ENCODE results near the gene WDR75. TPM values are rescaled to one million over a fixed set of nuclear protein-coding genes. Genes with fewer than 3 reads are reported as not detected.

Gene WDR75
- total and polyA plus RNA-seq, 2 donors (not counting 3 experiments of a cell fraction or from before 2014, with no cell fraction given), result 17.4 to 44.8 TPM

DNA sequence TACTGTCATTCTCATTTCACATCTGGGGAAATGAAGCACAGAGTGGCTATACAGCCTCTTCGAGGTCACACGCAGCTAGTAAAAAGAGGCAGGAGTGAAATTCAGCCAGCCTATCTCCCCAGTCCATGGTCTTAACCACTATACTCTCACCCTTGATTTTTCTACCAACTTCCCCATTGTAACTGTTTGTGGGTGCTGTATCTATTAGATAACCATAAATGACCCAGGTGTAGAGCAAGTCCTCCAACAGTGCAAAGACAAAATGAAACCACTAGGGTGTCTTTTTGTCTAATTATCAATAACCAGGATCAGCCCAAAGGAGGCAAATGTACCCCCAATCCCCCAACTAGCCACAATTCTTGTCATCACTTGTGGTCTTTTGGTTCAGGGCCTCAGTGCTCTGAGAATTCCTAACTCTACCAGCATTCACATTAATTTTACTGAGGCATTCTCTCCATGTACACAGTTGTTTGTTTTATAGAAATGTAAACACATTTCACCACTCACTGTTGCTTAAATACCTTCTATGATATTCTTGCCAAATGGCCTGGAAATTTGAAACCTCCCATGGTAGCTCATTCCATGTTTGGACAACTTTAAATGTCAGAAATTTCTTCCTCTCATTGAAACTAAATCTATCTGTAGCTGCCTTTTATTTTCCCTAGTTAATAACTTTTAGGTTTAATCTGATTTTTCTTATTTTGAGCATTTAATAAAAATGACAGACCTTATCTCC lies 80.6 kb downstream of the WDR75 start:
- Histone ChIP-seq H3K4me3 (replicated peaks in 1 of 3; ENCODE audit: insufficient read depth in 1 of 3, low read depth in 1 of 3, low read length in 3 of 3) (no peak overlapping the region), H3K9ac (replicated peaks; ENCODE audit: extremely low read depth, insufficient read depth, low read length) (no peak overlapping the region), H3K4me1 (ENCODE audit: control insufficient read depth, extremely low read depth, insufficient read depth, low read length) (no peaks in the 10 kb centered on the region), H3K9me1 (replicated peaks; ENCODE audit: control insufficient read depth, extremely low read depth, insufficient read depth, low read length) (no peaks in the 10 kb centered on the region), H3K27me3 (ENCODE audit: control insufficient read depth in 2 of 2, insufficient read depth in 2 of 2, low read length in 2 of 2) (no peaks in the 10 kb centered on the region), H2AFZ (ENCODE audit: low read depth, low read length) (no peak overlapping the region), H3K36me3 (ENCODE audit: control insufficient read depth in 2 of 2, extremely low read depth in 1 of 2, insufficient read depth in 2 of 2, low read length in 2 of 2) (no peaks in the 10 kb centered on the region), H3K79me2 (ENCODE audit: control insufficient read depth, insufficient read depth, low read length) (no peaks in the 10 kb centered on the region), H3K27ac (ENCODE audit: insufficient read depth, low read depth, low read length) (no peak overlapping the region), H4K20me1 (replicated peaks; ENCODE audit: control insufficient read depth, extremely low read depth, insufficient read depth, low read length) (no peaks in the 10 kb centered on the region), H3K4me2 (ENCODE audit: insufficient read depth, low read length) (no peak overlapping the region), H3K9me3 (replicated peaks; ENCODE audit: control insufficient read depth, insufficient read depth, low read length) (no peaks in the 10 kb centered on the region)
- DNase-seq (ENCODE audit: low read depth, low spot score), result no peak
- TF ChIP-seq GATA2 (IDR thresholded peaks at IDR 0.05; ENCODE audit: insufficient read depth, insufficient read length, low read depth, low read length) (no peak), POLR2AphosphoS5 (IDR thresholded peaks at IDR 0.05; ENCODE audit: insufficient read depth, low read depth, low read length) (no peak), FOS (IDR thresholded peaks at IDR 0.05; ENCODE audit: borderline replicate concordance, insufficient read depth, low read length) (no peak)
- TF ChIP-seq, protein P1, sequence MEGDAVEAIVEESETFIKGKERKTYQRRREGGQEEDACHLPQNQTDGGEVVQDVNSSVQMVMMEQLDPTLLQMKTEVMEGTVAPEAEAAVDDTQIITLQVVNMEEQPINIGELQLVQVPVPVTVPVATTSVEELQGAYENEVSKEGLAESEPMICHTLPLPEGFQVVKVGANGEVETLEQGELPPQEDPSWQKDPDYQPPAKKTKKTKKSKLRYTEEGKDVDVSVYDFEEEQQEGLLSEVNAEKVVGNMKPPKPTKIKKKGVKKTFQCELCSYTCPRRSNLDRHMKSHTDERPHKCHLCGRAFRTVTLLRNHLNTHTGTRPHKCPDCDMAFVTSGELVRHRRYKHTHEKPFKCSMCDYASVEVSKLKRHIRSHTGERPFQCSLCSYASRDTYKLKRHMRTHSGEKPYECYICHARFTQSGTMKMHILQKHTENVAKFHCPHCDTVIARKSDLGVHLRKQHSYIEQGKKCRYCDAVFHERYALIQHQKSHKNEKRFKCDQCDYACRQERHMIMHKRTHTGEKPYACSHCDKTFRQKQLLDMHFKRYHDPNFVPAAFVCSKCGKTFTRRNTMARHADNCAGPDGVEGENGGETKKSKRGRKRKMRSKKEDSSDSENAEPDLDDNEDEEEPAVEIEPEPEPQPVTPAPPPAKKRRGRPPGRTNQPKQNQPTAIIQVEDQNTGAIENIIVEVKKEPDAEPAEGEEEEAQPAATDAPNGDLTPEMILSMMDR (IDR thresholded peaks at IDR 0.05; ENCODE audit: extremely low read depth in 1 of 2, insufficient read depth in 1 of 2, low read depth in 1 of 2, low read length in 2 of 2), result no peak
- FAIRE-seq, result no peak
- BruUV-seq (replicated peaks), result no TSS peak
- intact Hi-C loops (cut with micrococcal nuclease) (no loop called here), dilution Hi-C loops (cut with MboI; ENCODE audit: extremely low pct_ligation_motif_present, low sequenced_read_pairs) (no loop called here)
- POLR2A ChIA-PET, result no interaction called here
- CTCF ChIA-PET, result no interaction called here

All from endothelial cell of umbilical vein (primary cell).